Astrocyte of the hippocampus (primary cell): ENCODE measurements around the gene PSMD13.
A peak's percentile ranks its signal among the peaks of the same experiment; 100 is the strongest.

Source experiments
- DNase-seq: peaks from one replicate; pipeline ENCODE4 v3.0.0; 2011; ENCODE audit warnings: low read depth, low spot score

PSMD13 gene

GRCh38 chr11:287821-288477, 51.2 kb downstream of the PSMD13 start:
- DNase-seq, result no peak

- DNase-seq, result peak; percentile 73
Measured at GRCh38 chr11:288478-289397, 52.0 kb downstream of the PSMD13 start, which contains the start of gene PGGHG. TSS of gene PGGHG (plus strand) at chr11:289126. CDS start at chr11:289817, 691 bp downstream.

GRCh38 chr11:289398-289711, 52.6 kb downstream of the PSMD13 start:
- DNase-seq, result no peak

- no peak for DNase-seq
Measured at GRCh38 chr11:289712-290620, 53.2 kb downstream of the PSMD13 start.

- DNase-seq, result no peak
Measured at GRCh38 chr11:290621-291231, 54.0 kb downstream of the PSMD13 start.

GRCh38 chr11:291281-292210, 54.8 kb downstream of the PSMD13 start:
- no peak for DNase-seq

GRCh38 chr11:292211-293121, 55.7 kb downstream of the PSMD13 start:
- DNase-seq, result no peak

GRCh38 chr11:293271-293851, 56.6 kb downstream of the PSMD13 start:
- DNase-seq, result no peak

GRCh38 chr11:293852-294661, 57.3 kb downstream of the PSMD13 start:
- no peak for DNase-seq

GRCh38 chr11:294780-295179, 58.0 kb downstream of the PSMD13 start:
- DNase-seq, result no peak

GRCh38 chr11:295351-296170, 58.8 kb downstream of the PSMD13 start:
- DNase-seq, result no peak

GRCh38 chr11:296171-297050, 59.6 kb downstream of the PSMD13 start:
- no peak for DNase-seq

- DNase-seq, result no peak
Measured at GRCh38 chr11:297051-297585, 60.3 kb downstream of the PSMD13 start.

GRCh38 chr11:297586-298405, 61.0 kb downstream of the PSMD13 start:
- DNase-seq, result no peak

GRCh38 chr11:298406-299065, 61.8 kb downstream of the PSMD13 start:
- no peak for DNase-seq
